KG1 (cell line): ENCODE data around the gene MMEL1.
"Not testable (repeated sequence)": the region's sequence is repeated elsewhere in the genome, so short reads cannot be mapped to it uniquely, and the experiment has no call there.

Experiments used
- DNase-seq: peaks from one replicate; lab custom pipeline; 2025; lab: John Stamatoyannopoulos, UW

The MMEL1 gene

GRCh38 chr1:2632561-2633361 lies at the start of gene MMEL1:
TSS of gene MMEL1 (minus strand) at chr1:2633016. CDS start at chr1:2629484, 3,532 bp downstream.
- no peak for DNase-seq

- not testable (repeated sequence) for DNase-seq
Observed at GRCh38 chr1:2676726-2677125, 43.9 kb upstream of the MMEL1 start.

- not testable (repeated sequence) for DNase-seq
Observed at GRCh38 chr1:2671656-2672055, 38.8 kb upstream of the MMEL1 start.

- not testable (repeated sequence) for DNase-seq
Observed at GRCh38 chr1:2659806-2660205, 27.0 kb upstream of the MMEL1 start.

- not testable (repeated sequence) for DNase-seq
Observed at GRCh38 chr1:2657909-2658308, 25.1 kb upstream of the MMEL1 start.

GRCh38 chr1:2657124-2657523 lies 24.3 kb upstream of the MMEL1 start:
- not testable (repeated sequence) for DNase-seq

- not testable (repeated sequence) for DNase-seq
Observed at GRCh38 chr1:2655598-2656434, 23.0 kb upstream of the MMEL1 start.

GRCh38 chr1:2654443-2654948 lies 21.7 kb upstream of the MMEL1 start:
- DNase-seq = not testable (repeated sequence)

GRCh38 chr1:2653741-2654442 lies 21.1 kb upstream of the MMEL1 start:
- DNase-seq = not testable (repeated sequence)

GRCh38 chr1:2652926-2653571 lies 20.2 kb upstream of the MMEL1 start:
- DNase-seq = not testable (repeated sequence)

GRCh38 chr1:2652152-2652925 lies 19.5 kb upstream of the MMEL1 start:
- DNase-seq = not testable (repeated sequence)

- no peak for DNase-seq
Observed at GRCh38 chr1:2650967-2651645, 18.3 kb upstream of the MMEL1 start.

- DNase-seq = no peak
Observed at GRCh38 chr1:2646837-2647236, 14.0 kb upstream of the MMEL1 start.

- no peak for DNase-seq
Observed at GRCh38 chr1:2645776-2646175, 13.0 kb upstream of the MMEL1 start.

GRCh38 chr1:2645143-2645542 lies 12.3 kb upstream of the MMEL1 start:
- no peak for DNase-seq

GRCh38 chr1:2644591-2645101 lies 11.8 kb upstream of the MMEL1 start:
- no peak for DNase-seq

- no peak for DNase-seq
Observed at GRCh38 chr1:2644171-2644570, 11.4 kb upstream of the MMEL1 start.

GRCh38 chr1:2643414-2644077 lies 10.7 kb upstream of the MMEL1 start:
- DNase-seq = no peak
